Mesendoderm (in vitro differentiated cells): Measurements from ENCODE around the gene TAGLN2.

ENCODE experiments used
- DNase-seq: peaks from one replicate; pipeline ENCODE4 v3.0.0; 2013
- H2AK5ac ChIP-seq: 2 replicates; pipeline ENCODE4 v1.6.1; 2013; ENCODE audit warnings: low read length, inconsistent platforms
- H2BK120ac ChIP-seq: 2 replicates; pipeline ENCODE4 v1.6.1; 2013; ENCODE audit warnings: low read depth, mild to moderate bottlenecking, low read length, moderate library complexity, mixed read lengths
- H2BK15ac ChIP-seq: replicated peaks from 2 replicates; pipeline ENCODE4 v1.6.1; 2013; ENCODE audit warnings: low read depth, mild to moderate bottlenecking, moderate library complexity
- H2BK5ac ChIP-seq: 2 replicates; pipeline ENCODE4 v1.6.1; 2013; ENCODE audit warnings: low read length, inconsistent platforms
- H3K18ac ChIP-seq: 2 replicates; pipeline ENCODE4 v1.6.1; 2013; ENCODE audit warnings: mild to moderate bottlenecking, low read length, mixed read lengths
- H3K23ac ChIP-seq: one replicate; pipeline ENCODE4 v1.6.1; 2013; ENCODE audit warnings: low read length
- H3K27ac ChIP-seq: 2 replicates; pipeline ENCODE4 v1.5.1; 2013; ENCODE audit warnings: low read depth, mild to moderate bottlenecking, inconsistent platforms, low read length, moderate library complexity
- H3K27me3 ChIP-seq: 2 replicates; pipeline ENCODE4 v1.6.1; 2013; ENCODE audit warnings: low read length, control low read depth, mild to moderate bottlenecking, inconsistent platforms; ENCODE audit not compliant: insufficient read depth, poor library complexity
- H3K36me3 ChIP-seq: 2 replicates; pipeline ENCODE4 v1.6.1; 2013; ENCODE audit warnings: low read length, inconsistent platforms; ENCODE audit not compliant: control insufficient read depth, insufficient read depth
- H3K4ac ChIP-seq: one replicate; pipeline ENCODE4 v1.6.1; 2013; ENCODE audit warnings: low read depth, mild to moderate bottlenecking, low read length, moderate library complexity
- H3K4me1 ChIP-seq: 2 replicates; pipeline ENCODE4 v1.6.1; 2013; ENCODE audit warnings: low read depth, low read length, inconsistent platforms; ENCODE audit not compliant: control insufficient read depth
- H3K4me2 ChIP-seq: 2 replicates; pipeline ENCODE4 v1.6.1; 2013; ENCODE audit warnings: low read length
- H3K4me3 ChIP-seq: 2 replicates; pipeline ENCODE4 v1.5.1; 2013; ENCODE audit warnings: mild to moderate bottlenecking, low read length
- H3K56ac ChIP-seq: one replicate; pipeline ENCODE4 v1.6.1; 2013; ENCODE audit warnings: low read length
- H3K79me1 ChIP-seq: 2 replicates; pipeline ENCODE4 v1.6.1; 2013; ENCODE audit warnings: low read length, inconsistent platforms
- H3K79me2 ChIP-seq: 2 replicates; pipeline ENCODE4 v1.6.1; 2013; ENCODE audit warnings: mild to moderate bottlenecking, low read length; ENCODE audit not compliant: control insufficient read depth, insufficient read depth
- H3K9ac ChIP-seq: 2 replicates; pipeline ENCODE4 v1.6.1; 2013; ENCODE audit warnings: low read length, inconsistent platforms
- H4K5ac ChIP-seq: one replicate; pipeline ENCODE4 v1.6.1; 2013; ENCODE audit warnings: low read length
- H4K8ac ChIP-seq: one replicate; pipeline ENCODE4 v1.6.1; 2013; ENCODE audit warnings: low read depth, mild to moderate bottlenecking, control low read depth, low read length, moderate library complexity
- WGBS: extraction: QIAGEN DNeasy Blood & Tissue Kit; methylation state at CpG from one replicate; pipeline ENCODE4 v1.1.7; 2013; ENCODE audit warnings: low lambda C conversion rate, missing lambda C conversion rate; ENCODE audit not compliant: insufficient coverage; ENCODE audit errors: extremely low coverage; 5-methylcytosine and 5-hydroxymethylcytosine counted together

The TAGLN2 gene

DNA sequence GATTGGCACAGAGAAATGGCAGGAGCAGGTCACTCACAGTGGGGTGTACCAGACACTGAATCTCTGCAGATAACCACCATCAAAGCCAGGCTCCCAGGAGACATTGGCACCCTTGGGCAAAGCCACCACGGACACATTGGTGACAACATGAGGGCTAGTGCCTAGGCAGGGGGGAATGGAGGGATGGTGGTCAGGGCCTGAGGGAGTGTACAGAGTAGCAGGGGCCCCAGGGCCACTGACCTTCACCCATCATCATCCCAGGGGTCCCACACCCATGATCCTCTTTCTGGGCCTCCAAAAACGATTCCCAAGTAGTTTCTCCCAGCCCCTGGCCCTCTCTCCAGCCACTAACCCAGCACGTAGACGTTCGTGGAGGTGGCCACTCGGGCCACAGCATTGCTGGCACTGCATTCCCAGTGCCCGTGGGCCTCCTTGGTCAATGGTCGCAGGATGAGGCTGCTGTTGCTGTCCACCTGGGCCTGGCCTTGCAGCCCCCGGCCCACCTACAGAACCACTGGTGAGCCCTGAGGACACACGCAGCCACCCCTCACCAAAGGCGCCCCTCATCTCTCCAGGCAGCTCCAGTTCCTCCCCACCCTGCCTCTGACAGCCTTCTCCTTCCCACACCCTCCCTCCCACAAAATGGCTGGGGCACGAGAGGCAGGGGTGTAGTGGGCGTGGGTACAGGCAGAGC, 5.9 kb upstream of the TAGLN2 start:
- H3K4ac ChIP-seq, result no peak overlapping the region
- H3K56ac ChIP-seq, result no peak overlapping the region
- H3K4me2 ChIP-seq, result no peak overlapping the region
- H3K27me3 ChIP-seq, result no peaks in the 10 kb centered on the region
- H3K9ac ChIP-seq, result no peak overlapping the region
- no peak overlapping the region for H3K18ac ChIP-seq
- no peak overlapping the region for H3K27ac ChIP-seq
- no peak overlapping the region for H3K23ac ChIP-seq
- no peak overlapping the region for H2BK15ac ChIP-seq
- H4K8ac ChIP-seq, result no peak overlapping the region
- no peak for DNase-seq
- no peaks in the 10 kb centered on the region for H3K4me1 ChIP-seq
- no CpG with 5 or more reads among the region's 13 CpGs for WGBS
- H4K5ac ChIP-seq, result no peak overlapping the region
- no peaks in the 10 kb centered on the region for H3K36me3 ChIP-seq
- H3K79me1 ChIP-seq, result no peaks in the 10 kb centered on the region
- H3K4me3 ChIP-seq, result no peak overlapping the region
- H2BK5ac ChIP-seq, result no peak overlapping the region
- H3K79me2 ChIP-seq, result no peaks in the 10 kb centered on the region
- no peak overlapping the region for H2BK120ac ChIP-seq
- H2AK5ac ChIP-seq, result no peak overlapping the region

DNA sequence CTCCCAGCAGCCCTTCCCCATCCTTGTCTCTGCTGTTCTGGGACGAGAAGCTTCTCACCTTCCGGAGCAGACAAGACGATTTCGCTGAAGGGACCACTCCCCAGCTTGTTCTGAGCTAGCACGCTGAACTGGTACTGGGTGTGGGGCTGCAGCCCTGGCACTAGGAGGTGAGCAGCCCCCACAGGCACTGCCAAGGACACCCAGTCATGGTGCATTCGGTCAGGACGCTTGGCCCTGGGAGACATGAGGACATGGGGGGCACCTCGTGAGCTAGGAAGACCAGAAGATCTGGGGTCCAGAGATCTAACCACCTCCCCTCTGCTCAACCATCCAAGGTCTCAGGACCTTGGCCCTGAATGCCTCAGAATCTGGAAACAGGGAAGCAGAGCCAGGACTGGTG, 5.3 kb upstream of the TAGLN2 start:
- Histone ChIP-seq H3K56ac (no peak overlapping the region), H4K8ac (no peak overlapping the region), H3K4ac (no peak overlapping the region), H3K4me1 (peaks cover 3% of the 10 kb centered on the region), H3K9ac (no peak overlapping the region), H3K23ac (no peak overlapping the region), H2BK15ac (no peak overlapping the region), H2BK120ac (no peak overlapping the region), H3K79me2 (no peaks in the 10 kb centered on the region), H2AK5ac (no peak overlapping the region), H4K5ac (no peak overlapping the region), H2BK5ac (no peak overlapping the region), H3K18ac (no peak overlapping the region), H3K36me3 (no peaks in the 10 kb centered on the region), H3K4me3 (no peak overlapping the region), H3K4me2 (no peak overlapping the region), H3K27me3 (no peaks in the 10 kb centered on the region), H3K27ac (no peak overlapping the region), H3K79me1 (no peaks in the 10 kb centered on the region)
- WGBS, result no CpG with 5 or more reads among the region's 8 CpGs
- DNase-seq, result no peak

DNA sequence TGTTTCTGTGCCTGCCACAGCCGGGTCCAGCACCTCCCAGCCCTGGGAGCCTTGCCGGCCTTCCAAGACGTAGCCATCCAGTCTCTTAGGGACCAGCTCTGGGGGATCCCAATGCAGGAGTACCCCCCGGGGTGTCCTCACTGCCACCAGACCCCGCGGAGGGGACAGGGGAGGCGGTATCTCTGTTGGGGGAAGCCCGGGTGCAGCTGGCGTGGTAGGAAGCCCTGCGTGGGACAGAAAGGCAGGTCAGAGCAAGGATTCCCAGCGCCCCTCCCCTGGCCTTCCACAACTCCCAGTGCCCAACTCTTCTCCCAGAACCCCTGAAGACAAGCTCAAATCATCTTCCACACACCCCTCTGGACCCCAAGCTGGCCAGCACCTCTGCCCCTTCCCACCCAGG, 4.9 kb upstream of the TAGLN2 start:
- Histone ChIP-seq H3K4me2 (no peak overlapping the region), H3K4me3 (no peak overlapping the region), H2BK15ac (no peak overlapping the region), H3K18ac (no peak overlapping the region), H3K27ac (no peak overlapping the region), H3K4me1 (peaks cover 4% of the 10 kb centered on the region), H2BK5ac (no peak overlapping the region), H2BK120ac (no peak overlapping the region), H4K5ac (no peak overlapping the region), H3K23ac (no peak overlapping the region), H3K27me3 (no peaks in the 10 kb centered on the region), H3K56ac (no peak overlapping the region), H3K4ac (no peak overlapping the region), H3K36me3 (no peaks in the 10 kb centered on the region), H3K9ac (no peak overlapping the region), H2AK5ac (no peak overlapping the region), H4K8ac (no peak overlapping the region), H3K79me2 (no peaks in the 10 kb centered on the region), H3K79me1 (no peaks in the 10 kb centered on the region)
- DNase-seq, result no peak
- WGBS, result no CpG with 5 or more reads among the region's 11 CpGs

DNA sequence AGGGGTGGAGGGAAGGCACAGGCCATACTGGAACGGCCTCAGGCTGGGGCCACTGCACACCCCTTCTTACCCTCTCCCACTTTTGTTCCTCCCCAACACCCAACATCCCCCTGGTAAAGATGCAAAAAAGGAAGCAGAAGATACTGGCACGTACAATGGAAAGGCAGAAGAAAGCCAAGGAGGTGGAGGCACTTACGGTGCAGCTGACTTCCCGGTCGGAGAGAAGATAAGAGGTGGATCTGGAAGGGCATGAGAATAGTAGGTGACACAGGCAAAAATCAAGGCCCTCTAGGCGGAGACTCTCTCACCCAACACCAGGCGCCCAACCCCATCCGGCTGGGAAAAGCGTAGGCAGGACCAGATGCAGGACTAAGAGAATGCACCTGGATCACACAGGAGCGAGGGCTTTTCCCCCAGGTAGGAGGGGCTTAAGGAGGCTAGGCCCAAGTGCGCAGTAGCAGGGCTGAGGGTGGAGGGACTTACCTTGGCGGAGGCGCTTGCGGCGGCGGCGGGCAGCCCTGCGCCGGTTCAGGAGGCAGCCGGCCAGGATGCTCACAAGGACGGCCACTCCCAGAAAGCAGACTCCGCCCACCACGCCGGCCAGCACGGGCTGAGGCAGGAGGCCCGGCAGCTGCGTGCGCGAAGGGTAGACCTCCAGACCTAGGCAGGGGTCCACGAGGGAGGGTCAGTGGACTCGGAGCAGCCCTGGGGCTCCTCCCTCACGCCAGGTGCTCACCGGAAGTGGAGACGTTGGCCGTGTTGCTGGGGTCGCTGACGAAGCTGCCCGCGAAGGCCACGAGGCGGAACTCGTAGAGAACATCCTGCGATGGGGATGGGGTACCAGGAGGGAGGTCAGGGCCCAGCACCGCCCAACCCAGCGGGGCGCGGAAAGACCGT, 4.1 kb upstream of the TAGLN2 start:
- H3K4me1 ChIP-seq, result peaks cover 4% of the 10 kb centered on the region
- peaks cover 7% of the 10 kb centered on the region for H3K79me2 ChIP-seq
- H4K8ac ChIP-seq, result no peak overlapping the region
- no peak overlapping the region for H4K5ac ChIP-seq
- H3K23ac ChIP-seq, result no peak overlapping the region
- no peak overlapping the region for H2BK120ac ChIP-seq
- H3K27me3 ChIP-seq, result no peaks in the 10 kb centered on the region
- DNase-seq, result no peak
- no peak overlapping the region for H3K18ac ChIP-seq
- H2BK15ac ChIP-seq, result no peak overlapping the region
- no CpG with 5 or more reads among the region's 48 CpGs for WGBS
- H3K4ac ChIP-seq, result no peak overlapping the region
- no peak overlapping the region for H2BK5ac ChIP-seq
- H3K79me1 ChIP-seq, result no peaks in the 10 kb centered on the region
- no peak overlapping the region for H3K56ac ChIP-seq
- no peak overlapping the region for H3K9ac ChIP-seq
- H3K27ac ChIP-seq, result no peak overlapping the region
- H3K4me3 ChIP-seq, result no peak overlapping the region
- H3K4me2 ChIP-seq, result no peak overlapping the region
- H2AK5ac ChIP-seq, result no peak overlapping the region
- no peaks in the 10 kb centered on the region for H3K36me3 ChIP-seq

DNA sequence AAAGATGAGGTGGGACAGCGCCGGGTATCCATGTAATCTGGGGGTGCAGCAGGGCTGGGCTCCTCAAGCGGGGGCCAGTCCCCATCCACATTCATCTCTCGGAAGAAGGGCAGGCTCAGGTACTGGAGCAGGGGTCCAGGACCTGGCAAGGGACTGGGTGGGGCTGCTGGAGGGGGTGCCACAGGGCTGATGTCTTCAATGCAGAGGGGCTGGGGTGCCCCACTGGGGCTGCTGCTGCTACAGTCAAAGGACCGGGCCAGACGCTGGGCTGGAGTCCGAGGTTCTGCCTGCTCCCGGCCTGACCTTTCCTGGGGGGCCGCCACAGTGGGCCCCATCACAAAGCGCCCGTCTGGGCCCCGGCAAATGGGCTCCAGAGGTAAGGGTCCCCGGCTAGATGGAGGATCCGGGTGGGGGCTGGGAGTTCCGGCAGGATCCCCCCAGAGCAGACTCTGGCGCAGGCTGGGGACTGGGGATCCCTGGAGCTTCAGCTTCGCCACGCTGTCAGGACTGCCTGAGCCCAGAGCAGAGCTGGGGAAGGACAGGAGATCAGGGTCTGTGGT, 3.3 kb upstream of the TAGLN2 start:
- Histone ChIP-seq H3K4me1 (peaks cover 4% of the 10 kb centered on the region), H3K9ac (no peak overlapping the region), H3K23ac (no peak overlapping the region), H3K4ac (no peak overlapping the region), H4K5ac (no peak overlapping the region), H2BK5ac (no peak overlapping the region), H3K36me3 (no peaks in the 10 kb centered on the region), H3K56ac (no peak overlapping the region), H2BK120ac (no peak overlapping the region), H2AK5ac (no peak overlapping the region), H3K79me1 (no peaks in the 10 kb centered on the region), H3K27me3 (no peaks in the 10 kb centered on the region), H3K27ac (no peak overlapping the region), H3K18ac (no peak overlapping the region), H3K4me2 (no peak overlapping the region), H2BK15ac (no peak overlapping the region), H4K8ac (no peak overlapping the region), H3K79me2 (peaks cover 14% of the 10 kb centered on the region), H3K4me3 (no peak overlapping the region)
- WGBS, result no CpG with 5 or more reads among the region's 18 CpGs
- no peak for DNase-seq
